ENCODE results near the gene PDIK1L. TPM values are rescaled to one million over a fixed set of nuclear protein-coding genes. Genes with fewer than 3 reads are reported as not detected.

The PDIK1L gene
- total and polyA plus RNA-seq, 2 experiments from 2014 or later, result 2.6 to 16.8 TPM

DNA sequence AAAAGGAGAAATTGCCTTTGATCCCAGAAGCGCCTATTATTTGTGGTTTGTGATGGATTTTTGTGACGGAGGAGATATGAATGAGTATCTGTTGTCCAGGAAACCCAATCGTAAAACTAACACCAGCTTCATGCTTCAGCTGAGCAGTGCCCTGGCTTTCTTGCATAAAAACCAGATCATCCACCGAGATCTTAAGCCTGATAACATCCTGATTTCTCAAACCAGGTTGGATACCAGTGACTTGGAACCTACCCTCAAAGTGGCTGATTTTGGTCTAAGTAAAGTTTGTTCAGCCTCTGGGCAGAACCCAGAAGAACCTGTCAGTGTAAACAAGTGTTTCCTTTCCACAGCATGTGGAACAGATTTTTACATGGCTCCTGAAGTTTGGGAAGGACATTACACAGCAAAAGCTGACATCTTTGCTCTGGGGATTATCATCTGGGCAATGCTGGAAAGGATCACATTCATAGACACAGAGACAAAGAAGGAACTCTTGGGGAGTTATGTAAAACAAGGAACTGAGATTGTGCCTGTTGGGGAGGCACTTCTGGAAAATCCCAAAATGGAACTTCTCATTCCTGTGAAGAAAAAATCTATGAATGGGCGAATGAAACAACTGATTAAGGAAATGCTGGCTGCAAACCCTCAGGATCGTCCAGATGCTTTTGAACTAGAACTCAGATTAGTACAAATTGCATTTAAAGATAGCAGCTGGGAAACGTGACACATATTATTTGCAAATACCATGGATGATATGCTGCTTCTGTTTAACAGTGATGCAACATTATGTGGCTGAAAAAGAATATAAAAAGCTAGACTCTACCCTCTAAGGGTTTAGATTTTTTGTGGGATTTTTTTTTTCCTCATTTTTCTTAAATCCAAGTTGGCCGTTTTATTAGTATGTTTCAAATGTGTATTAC is 10.5 kb downstream of the PDIK1L start:
- 52% methylated on average over 8 of the region's 8 CpGs for WGBS (ENCODE audit: low lambda C conversion rate, missing lambda C conversion rate)
- peak overlapping the region; percentile 47 for H3K27ac ChIP-seq
- H3K4me1 ChIP-seq (ENCODE audit: insufficient read depth), result peaks cover 3% of the 10 kb centered on the region
- no peaks in the 10 kb centered on the region for H3K9me3 ChIP-seq (ENCODE audit: low read depth)
- TF ChIP-seq EZH2 (IDR thresholded peaks at IDR 0.05; ENCODE audit: borderline replicate concordance), result no peak
- no peak for TF ChIP-seq EZH2phosphoT487 (IDR thresholded peaks at IDR 0.05; ENCODE audit: low read depth, severe bottlenecking, unreplicated experiment)
- TF ChIP-seq CTCF (IDR thresholded peaks at IDR 0.05; ENCODE audit: poor library complexity), result no peak
- no peak for DNase-seq (ENCODE audit: low spot score)
- H2AFZ ChIP-seq, result no peak overlapping the region
- no peak overlapping the region for H3K4me2 ChIP-seq
- H3K9me2 ChIP-seq (replicated peaks; ENCODE audit: insufficient read depth), result no peaks in the 10 kb centered on the region
- no peak overlapping the region for H3K4me3 ChIP-seq
- H3K36me3 ChIP-seq (replicated peaks; ENCODE audit: insufficient read depth, low read depth), result no peaks in the 10 kb centered on the region
- peaks cover 21% of the 10 kb centered on the region for H3K79me2 ChIP-seq
- peaks cover 4% of the 10 kb centered on the region for H4K20me1 ChIP-seq (ENCODE audit: insufficient read depth, poor library complexity, severe bottlenecking)
- no peaks in the 10 kb centered on the region for H3K27me3 ChIP-seq

DNA sequence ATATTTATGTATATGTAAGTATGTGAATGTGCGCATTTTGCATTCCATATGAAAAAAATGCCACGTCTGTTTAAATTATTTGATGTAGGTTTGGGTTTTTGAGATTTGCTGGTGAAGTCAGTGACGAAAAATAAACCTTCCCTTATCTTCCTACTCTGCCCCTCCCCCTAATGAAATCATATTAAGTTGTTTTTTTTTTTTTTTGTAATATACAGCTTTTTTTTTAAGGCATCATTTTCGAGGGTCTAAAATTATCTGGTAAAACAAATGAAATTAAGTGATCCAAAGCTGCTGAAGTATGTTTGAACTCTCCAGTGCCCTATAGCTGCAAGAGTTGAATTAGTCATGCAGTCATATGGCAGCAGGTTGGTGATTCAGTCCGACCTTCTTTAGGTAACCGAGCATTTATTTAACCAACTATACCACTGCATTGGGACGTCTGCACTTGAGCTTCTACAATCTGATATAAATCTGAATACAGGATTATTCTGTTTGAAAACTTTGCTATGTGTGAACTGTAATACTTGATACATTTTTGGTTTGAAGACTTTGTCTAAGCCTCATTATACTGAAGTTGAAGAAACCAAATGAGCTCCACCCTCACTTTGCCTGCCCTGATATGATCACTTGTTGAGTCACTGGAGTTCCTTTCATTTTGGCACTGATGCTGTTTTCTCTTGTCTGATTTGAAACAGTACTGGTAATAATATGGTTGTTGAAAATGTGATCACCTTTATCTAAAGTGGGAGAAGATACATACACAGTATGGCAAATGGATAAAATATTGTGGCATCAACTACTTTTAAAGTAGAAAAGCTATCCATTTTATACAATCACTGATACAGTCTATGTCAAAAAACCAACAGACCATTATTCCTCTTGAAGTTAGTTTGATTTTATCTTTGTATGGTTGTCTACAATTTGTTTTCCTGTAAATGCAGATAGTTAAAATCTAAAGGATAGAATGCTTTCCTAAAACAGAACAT is 11.7 kb downstream of the PDIK1L start:
- no peaks in the 10 kb centered on the region for H3K27me3 ChIP-seq
- no peaks in the 10 kb centered on the region for H3K9me3 ChIP-seq (ENCODE audit: low read depth)
- no peak overlapping the region for H3K4me2 ChIP-seq
- no peak overlapping the region for H3K4me3 ChIP-seq
- H3K4me1 ChIP-seq (ENCODE audit: insufficient read depth), result peaks cover 3% of the 10 kb centered on the region
- H2AFZ ChIP-seq, result no peak overlapping the region
- H3K36me3 ChIP-seq (replicated peaks; ENCODE audit: insufficient read depth, low read depth), result no peaks in the 10 kb centered on the region
- H3K9me2 ChIP-seq (replicated peaks; ENCODE audit: insufficient read depth), result no peaks in the 10 kb centered on the region
- TF ChIP-seq EZH2phosphoT487 (IDR thresholded peaks at IDR 0.05; ENCODE audit: low read depth, severe bottlenecking, unreplicated experiment), result no peak
- no peak for TF ChIP-seq EZH2 (IDR thresholded peaks at IDR 0.05; ENCODE audit: borderline replicate concordance)
- TF ChIP-seq CTCF (IDR thresholded peaks at IDR 0.05; ENCODE audit: poor library complexity), result no peak
- no peak overlapping the region for H3K27ac ChIP-seq
- peaks cover 15% of the 10 kb centered on the region for H3K79me2 ChIP-seq
- DNase-seq (ENCODE audit: low spot score), result no peak
- WGBS (ENCODE audit: low lambda C conversion rate, missing lambda C conversion rate), result 90% methylated on average over 7 of the region's 7 CpGs
- peaks cover 4% of the 10 kb centered on the region for H4K20me1 ChIP-seq (ENCODE audit: insufficient read depth, poor library complexity, severe bottlenecking)

- H2AFZ ChIP-seq, result no peak overlapping the region
Measured at GRCh38 chr1:26124418-26125331, 13.1 kb downstream of the PDIK1L start.

More at GRCh38 chr1:26124418-26125331, 13.1 kb downstream of the PDIK1L start:
- H3K36me3 ChIP-seq (replicated peaks; ENCODE audit: insufficient read depth, low read depth), result no peaks in the 10 kb centered on the region
- DNase-seq (ENCODE audit: low spot score), result no peak
- peaks cover 4% of the 10 kb centered on the region for H4K20me1 ChIP-seq (ENCODE audit: insufficient read depth, poor library complexity, severe bottlenecking)
- peaks cover 15% of the 10 kb centered on the region for H3K79me2 ChIP-seq
- no peaks in the 10 kb centered on the region for H3K9me2 ChIP-seq (replicated peaks; ENCODE audit: insufficient read depth)
- H3K27me3 ChIP-seq, result no peaks in the 10 kb centered on the region
- no peak overlapping the region for H3K27ac ChIP-seq
- no peak overlapping the region for H3K4me3 ChIP-seq
- H3K4me2 ChIP-seq, result no peak overlapping the region
- WGBS (ENCODE audit: low lambda C conversion rate, missing lambda C conversion rate), result 92% methylated on average over 4 of the region's 4 CpGs
- peaks cover 3% of the 10 kb centered on the region for H3K4me1 ChIP-seq (ENCODE audit: insufficient read depth)
- no peak for TF ChIP-seq EZH2phosphoT487 (IDR thresholded peaks at IDR 0.05; ENCODE audit: low read depth, severe bottlenecking, unreplicated experiment)
- no peak for TF ChIP-seq EZH2 (IDR thresholded peaks at IDR 0.05; ENCODE audit: borderline replicate concordance)
- no peak for TF ChIP-seq CTCF (IDR thresholded peaks at IDR 0.05; ENCODE audit: poor library complexity)
- no peaks in the 10 kb centered on the region for H3K9me3 ChIP-seq (ENCODE audit: low read depth)
